GM19023 (cell line): Measurements from ENCODE around the gene FCN3.
"Not testable (repeated sequence)": the region's sequence is repeated elsewhere in the genome, so short reads cannot be mapped to it uniquely, and the experiment has no call there.

ENCODE experiments used
- ATAC-seq: cut with Tn5 transposase; IDR thresholded peaks from one replicate; pipeline ENCODE4 v1.9.1; 2021; ENCODE audit warnings: mild to moderate bottlenecking, moderate library complexity; ENCODE audit not compliant: unreplicated experiment

Gene FCN3

DNA sequence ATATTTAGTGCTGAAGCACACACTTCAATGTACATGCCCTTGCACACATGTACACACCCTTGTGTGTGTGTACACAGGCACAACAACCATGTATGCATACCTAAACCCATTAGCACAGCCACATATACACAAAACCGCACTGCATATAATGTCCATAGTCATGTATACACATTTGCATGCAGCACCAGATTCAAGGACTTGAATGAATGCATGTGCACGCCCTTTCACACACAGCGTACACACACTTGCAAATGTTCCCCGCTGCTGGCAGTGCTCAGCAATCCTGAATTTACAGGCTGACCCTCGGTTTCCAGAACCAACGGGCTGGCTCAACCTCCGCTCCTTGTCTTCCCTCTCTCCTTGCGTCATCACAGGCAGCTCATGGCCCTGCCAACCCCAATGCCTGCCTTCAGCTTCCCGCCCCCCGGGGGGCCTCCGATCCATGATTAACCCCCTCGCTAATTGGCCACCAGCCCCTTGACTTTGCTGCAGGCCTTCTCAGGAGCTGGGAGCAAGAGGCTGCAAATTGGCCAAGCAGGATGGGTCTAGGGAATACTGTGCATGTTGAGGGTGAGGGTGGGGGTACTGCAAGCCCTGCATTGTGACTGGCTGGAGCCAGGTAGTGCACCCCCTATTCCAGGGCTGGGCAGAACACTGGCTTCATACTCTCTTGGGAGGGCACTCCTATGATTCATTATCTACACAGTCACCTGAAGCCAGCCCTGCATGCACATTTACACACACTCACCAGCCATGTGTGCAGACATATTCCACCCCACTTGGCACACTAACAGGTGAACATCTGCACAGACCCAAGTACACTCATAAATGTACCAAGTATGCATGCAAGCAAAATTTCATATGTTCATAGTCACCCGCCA is 25.7 kb upstream of the FCN3 start:
- no peak for ATAC-seq

DNA sequence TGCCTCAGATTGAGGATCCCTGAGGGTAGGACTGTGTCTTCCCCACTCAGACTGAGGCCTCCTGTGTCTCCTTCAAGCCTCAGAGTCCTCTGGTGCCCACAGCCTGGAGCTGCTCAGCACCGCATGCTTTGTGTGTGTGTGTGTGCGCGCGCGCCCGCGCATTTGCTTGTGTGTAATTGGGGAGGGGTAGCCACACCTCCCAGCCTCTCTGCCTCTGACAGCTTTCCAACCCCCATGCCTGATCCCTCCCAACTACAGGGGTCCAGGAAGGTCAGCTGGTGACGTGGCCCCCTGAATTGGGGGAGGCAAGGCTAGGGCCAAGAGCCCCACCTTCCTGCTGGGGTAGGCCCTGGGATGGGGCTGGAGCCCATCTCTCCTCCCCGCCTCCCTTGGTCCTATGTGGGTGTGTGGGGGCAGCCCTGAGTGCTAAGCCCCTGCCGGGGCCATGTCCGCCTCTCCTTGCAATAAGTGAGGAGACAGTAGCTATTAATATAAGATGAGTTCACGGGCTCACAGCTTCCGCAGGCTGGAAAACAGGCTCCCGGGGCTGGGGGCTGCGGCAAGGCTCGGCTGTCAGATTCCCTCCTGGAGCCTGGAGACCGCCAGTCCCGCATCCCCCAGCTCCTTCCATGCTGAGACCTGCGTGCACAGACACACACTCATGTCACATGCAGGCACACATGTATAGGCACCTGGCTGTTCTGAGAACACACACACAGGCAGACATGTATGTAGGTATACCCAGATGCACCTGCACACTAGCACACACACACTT is 24.8 kb upstream of the FCN3 start:
- no peak for ATAC-seq

DNA sequence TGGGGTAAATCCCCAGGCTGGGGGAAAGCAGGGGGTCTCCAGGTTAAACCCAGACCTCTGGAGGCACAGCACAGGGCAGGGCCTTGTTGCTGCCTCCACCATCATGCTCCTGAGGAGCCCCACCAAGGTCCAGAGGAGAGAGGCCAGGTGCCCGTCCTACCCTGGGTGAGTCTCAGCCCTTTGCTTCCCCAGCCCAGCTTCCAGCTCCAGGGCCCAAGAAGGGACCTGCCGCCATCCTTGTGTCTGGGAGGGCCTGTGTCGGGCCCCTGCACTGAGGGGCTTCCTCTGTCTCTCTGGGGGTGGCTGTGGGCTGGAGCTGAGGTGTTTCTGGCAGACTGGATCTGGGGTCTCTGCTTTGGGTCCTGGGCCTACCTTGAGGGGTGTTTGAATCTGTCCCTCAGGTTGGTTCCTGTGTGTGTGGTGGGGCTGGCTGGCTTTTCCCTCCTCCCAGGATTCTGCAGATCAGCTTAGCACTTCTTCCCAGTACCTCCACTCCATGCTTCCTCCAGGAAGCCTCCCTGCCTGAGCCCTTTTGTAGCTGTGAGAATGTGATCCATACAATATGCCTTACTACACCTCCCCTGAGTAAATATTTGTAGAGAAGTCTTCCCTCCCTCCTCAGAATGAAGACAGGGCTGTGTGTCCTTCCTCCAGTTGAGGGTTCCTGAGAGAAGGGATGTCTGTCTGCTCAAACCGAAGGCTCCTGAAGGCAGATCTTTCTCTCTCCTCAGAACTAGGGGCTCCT is 24.0 kb upstream of the FCN3 start:
- ATAC-seq, result no peak

DNA sequence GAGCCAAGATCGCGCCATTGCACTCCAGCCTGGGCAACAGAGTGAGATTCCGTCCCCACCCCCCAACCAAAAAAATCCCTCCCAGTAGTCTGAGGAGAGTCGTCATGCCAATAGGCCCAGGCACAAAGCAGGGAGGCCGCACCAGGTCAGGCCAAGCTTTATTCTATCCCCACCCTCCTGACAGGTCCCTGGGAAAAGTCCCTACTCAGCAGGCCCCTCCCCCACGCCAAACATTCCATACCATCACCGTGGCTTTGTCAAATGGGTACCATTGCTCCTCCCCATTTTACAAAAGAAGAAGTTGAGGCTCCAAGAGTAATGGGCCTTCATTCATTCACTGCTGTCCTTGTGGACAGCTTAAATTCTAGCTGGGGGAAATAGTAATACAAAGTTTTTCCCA is 23.1 kb upstream of the FCN3 start:
- no peak for ATAC-seq

DNA sequence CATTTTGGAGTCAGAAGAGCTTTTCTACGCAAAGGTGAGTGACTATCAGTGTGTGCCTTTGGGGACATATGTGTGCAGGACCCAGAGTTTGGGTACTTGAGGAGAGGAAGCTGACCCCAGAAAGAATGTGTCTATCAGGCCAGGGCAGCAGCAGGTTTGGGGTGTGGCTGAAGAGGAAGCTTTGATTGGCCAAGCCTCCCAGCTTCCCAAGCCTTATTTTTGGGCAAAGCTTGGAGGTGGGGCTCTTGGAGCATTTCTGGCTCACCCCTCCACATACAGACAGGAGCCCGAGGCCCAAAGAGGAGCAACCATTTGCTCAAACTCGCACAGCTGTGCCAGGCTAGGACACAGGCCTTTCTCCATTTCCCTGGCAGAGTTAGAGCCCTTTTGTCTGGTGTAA is 22.5 kb upstream of the FCN3 start:
- no peak for ATAC-seq

DNA sequence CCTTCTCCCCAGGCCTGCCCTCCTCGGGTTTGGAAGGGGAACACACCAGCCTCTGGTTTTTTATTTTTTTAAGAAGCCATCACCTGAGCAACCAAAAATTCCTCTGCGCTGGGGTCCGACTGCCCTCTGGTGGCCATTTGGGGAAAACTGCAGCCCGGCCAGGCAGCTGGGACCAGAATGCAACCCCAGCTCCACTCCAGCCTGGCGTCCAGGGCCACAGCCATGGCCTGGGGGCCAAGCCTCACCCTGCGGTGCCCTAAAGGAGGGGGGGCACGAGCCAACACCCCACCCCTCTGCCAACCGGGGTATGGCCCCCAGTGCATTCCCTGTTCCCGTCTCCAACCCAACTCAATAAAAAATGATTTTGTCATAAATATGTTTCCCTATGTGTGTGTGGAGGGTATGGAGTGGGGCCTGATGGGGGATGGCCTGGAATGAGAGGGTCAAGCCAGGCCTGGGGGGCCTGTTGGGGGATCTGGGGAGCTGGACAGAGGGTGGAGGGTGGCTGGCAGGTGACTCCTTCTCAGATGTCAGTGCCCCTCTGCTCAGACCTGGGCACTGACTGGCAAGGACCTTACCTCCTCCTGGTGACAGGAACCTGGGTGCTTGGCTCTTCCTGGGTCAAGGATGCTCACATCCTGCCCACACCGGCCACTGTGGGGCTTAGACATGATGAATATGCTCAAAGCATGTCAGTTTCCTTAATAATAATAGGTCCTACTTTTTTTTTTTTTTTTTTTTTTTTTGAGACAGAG is 21.0 kb upstream of the FCN3 start:
- ATAC-seq, result no peak

DNA sequence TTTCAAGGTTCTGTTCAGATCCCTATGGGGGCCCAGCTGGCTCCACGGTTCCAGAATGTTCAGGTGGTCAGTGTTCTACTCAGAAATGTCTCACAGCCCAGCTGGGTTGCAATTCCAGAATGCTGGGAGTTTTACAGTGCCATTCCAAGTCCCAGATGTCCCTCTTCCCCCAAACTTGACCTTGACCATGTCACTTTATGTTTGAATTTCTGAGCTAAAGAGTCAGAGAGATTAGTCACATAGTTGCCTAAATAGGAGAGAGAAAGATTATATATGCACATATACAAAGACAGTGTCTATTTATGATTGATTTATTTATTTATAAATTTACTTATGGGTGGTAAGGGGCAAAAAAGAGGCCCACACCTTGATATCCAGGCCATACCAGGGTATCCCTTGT is 20.3 kb upstream of the FCN3 start:
- no peak for ATAC-seq

DNA sequence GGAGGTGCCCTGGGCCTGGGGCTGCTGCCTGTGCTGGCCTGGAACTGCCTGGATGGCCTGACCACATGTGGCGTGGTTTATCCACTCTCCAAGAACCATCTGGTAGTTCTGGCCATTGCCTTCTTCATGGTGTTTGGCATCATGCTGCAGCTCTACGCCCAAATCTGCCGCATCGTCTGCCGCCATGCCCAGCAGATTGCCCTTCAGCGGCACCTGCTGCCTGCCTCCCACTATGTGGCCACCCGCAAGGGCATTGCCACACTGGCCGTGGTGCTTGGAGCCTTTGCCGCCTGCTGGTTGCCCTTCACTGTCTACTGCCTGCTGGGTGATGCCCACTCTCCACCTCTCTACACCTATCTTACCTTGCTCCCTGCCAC is 19.6 kb upstream of the FCN3 start:
- no peak for ATAC-seq

DNA sequence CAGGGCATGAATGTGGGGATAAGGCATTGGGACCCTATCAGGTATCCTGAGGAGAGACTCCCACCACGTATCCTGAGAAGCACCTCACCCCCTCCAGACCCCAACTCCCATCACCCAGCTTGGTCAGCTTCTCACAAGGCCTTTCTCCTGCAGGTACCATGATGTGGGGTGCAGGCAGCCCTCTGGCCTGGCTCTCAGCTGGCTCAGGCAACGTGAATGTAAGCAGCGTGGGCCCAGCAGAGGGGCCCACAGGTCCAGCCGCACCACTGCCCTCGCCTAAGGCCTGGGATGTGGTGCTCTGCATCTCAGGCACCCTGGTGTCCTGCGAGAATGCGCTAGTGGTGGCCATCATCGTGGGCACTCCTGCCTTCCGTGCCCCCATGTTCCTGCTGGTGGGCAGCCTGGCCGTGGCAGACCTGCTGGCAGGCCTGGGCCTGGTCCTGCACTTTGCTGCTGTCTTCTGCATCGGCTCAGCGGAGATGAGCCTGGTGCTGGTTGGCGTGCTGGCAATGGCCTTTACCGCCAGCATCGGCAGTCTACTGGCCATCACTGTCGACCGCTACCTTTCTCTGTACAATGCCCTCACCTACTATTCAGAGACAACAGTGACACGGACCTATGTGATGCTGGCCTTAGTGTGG is 19.1 kb upstream of the FCN3 start:
- no peak for ATAC-seq

DNA sequence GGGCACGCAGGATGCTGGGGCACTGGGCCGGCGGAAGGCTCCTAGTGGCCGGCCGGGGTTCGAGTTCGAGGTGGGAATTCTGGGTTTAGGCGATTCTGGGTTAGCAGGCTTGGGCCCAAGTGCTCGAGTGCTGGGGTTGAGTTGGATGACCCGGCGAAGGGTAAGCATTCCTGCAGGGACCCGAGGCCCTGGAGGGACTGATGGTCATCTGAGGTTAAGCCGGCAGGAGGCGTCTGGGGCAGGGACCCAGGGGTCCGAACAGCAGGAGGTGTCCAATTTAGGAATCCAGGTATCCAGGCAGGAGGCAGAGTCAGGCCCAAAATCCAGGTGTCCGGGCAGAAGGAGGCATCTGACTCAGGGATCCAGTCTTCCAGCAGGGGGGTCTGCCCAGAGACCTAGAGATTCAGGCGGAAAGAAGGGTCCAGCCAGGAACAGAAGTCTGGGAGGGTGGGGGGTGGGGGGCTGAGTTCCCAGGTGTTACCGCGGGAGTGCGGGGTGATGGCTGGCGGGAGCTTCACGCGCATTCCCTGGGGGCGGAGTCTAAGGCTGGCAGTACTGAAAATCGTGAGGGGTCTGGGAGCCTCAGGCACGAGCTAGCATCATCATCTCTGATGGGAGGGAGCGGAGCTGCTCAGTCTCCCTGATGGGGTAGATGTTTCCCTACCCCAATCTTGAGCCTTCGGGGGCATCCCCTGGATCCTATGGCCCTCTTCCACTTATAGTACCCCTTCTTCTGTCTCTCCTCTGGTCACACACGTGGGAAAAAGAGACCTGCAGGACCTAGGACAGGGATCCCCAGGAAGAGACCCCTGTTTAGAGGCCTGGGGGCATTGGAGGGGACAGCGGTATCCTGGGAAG is 18.4 kb upstream of the FCN3 start:
- no peak for ATAC-seq

DNA sequence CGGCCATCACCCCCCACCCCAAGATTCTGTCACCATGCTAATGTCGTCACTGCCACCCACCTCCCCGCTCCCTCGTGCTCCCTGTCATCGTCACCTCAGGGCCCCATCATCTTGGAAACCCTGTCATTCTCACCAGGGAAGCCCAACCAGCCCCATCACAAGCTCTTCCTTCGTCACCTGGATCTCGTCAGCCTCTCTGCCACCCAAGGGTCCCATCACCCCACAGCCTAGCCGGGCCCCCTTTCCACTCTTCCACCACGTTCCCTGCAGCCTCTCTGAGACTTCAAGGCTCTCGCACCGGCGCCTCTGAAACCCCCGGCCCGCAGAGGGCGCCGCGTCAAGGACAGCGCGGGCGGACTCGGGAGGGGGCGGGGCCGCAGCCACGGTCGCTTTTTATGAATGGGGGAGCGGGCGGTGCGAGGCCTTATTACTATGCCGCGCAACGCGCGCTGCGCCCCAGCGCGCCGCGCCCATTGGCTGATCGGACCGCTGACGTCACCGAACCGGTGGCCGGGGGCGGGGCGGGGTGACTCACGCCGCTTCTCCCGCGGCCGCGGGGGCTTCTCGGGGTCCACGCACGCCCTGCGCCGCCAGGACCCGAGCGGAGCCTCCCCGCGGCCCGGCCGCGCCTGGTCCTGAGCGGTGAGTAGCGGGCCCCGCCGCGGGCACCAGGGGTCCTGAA is 17.6 kb upstream of the FCN3 start, which contains the start of gene GPR3:
Gene GPR3 (plus strand): TSS at position 527 of the 682 bp plus-strand sequence. CDS start 1,177 bp downstream, outside the sequence.
- peak; percentile 77 for ATAC-seq

DNA sequence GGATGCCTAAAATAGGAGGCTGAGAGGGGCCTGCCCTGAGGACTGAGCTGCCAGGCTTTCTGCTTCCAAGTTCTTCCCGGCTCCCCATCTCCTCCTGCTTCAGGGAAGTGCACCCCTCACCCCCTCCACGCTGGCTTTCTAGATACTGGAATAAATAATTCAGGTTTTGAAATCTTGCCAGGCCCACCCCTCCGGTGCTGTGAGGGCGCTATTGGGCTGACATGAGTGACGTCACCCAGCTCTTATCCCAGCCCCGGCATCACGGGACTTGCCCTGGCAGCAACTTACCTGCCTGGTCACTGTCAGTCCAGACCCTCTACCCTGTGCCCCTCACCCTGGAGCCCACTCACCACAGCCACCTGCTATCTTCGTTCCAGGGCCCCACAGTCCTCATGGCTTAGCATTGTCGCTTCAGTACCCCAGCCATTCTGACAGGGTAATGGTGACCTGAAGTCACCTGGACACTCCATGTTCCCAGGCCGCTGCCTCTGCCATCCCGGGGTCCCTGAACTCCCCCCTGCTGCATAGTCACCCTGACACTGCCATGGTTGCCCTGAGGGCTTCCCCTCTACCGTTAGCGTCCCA is 17.0 kb upstream of the FCN3 start:
- ATAC-seq, result no peak

DNA sequence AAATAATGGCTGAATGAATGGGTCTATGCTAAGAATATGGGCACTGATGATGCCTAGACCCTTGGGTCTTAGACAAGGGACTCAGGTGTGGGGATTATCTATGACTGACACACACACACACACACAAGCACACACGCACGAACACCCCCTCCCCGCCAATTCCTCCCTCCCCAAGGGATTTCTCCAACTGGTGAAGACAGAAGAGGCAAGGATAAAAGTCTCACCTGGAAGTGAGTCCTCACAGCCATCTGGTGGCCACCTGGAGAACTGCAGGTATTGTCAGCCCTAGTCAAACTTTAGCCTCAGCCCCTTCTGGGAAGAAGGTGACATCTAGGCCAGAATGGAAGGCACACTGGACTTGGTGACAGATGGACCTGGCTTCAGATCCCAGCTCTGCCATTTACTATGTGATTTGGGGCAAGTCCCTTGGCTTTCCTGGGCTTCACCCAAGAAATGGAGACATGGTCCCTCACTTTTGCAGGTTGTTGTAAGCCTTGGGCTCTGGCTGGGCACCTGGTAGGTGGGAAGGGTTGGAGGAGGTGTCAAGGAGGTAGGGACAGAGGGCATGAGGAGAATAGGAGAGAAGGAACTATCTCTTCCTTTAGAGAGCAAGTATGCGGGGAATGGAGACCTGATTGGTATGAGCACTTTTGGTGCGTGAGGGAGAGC is 13.8 kb upstream of the FCN3 start:
- no peak for ATAC-seq

DNA sequence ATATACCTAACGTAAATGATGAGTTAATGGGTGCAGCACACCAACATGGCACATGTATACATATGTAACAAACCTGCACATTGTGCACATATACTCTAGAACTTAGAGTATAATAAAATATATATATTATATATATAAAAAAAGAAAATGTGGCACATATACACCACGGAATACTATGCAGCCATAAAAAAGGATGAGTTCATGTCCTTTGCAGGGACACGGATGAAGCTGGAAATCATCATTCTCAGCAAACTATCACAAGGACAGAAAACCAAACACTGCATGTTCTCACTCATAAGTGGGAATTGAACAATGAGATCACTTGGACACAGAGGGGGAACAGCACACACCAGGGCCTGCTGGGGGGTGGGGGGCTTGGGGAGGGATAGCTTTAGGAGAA is 10.2 kb upstream of the FCN3 start:
- ATAC-seq, result not testable (repeated sequence)

DNA sequence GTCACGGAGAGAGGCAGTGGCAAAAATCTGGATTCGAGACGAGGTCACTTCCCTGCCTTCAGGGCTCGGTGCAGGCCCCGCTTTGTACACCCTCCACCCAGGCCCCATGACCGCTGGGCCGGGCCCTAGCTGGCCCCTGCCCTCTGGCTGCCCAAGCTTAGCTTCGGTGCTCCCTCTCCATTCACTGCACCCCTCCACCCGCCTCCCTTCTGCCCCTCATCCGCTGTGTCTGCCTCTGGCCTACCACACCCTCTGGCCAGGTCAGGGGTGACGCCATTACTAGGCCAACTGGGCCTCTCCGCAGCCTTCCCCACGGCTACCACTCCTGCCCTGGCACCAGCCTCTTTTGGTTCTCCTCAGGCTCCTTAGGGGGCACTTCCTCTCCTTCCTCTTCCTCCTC is 9.0 kb upstream of the FCN3 start:
- ATAC-seq, result no peak

DNA sequence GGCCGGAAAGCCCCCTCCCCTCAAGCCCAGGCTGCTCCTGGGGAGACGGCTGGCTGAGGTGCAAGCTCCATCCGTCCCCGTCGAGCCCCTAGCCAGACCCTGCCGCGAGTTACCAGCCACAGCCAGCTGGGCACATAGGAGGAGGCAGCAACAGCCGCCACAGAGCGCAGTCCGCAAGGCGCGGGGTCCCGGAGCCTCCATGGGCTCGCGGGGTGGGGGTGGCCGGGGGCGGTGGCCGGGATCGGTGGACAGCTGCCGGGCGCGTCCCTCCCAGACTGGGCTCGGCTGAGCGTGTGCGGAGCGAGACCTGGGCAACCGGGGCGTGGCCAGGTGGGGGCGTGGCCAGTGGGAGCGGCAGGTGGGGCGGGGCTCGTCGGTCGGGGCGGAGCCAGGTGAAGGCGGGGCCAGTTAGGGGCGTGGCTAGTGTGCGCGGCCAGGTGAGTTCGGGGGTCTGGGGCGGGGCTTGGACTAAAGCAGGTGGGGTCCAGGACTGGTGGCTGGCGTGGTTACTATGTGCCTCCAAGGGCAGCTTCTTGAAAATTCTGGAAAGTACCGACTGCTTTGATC is 8.5 kb upstream of the FCN3 start, which contains the start of gene CD164L2:
Gene CD164L2 (minus strand): TSS at position 295 of the 567 bp plus-strand sequence. CDS start 94 bp downstream, at position 201.
- no peak for ATAC-seq
